ENCODE data around the gene CUL3. TPM values are rescaled to one million over a fixed set of nuclear protein-coding genes. Genes with fewer than 3 reads are reported as not detected.

CUL3 gene
- total RNA-seq, 1 experiment from 2014 or later: 86.2 TPM

GRCh38 chr2:224563537-224563936 is 21.6 kb downstream of the CUL3 start (continued):
- TF ChIP-seq ZNF416 (CRISPR knock-in tag; IDR thresholded peaks at IDR 0.05): no peak
- TF ChIP-seq, protein P1, sequence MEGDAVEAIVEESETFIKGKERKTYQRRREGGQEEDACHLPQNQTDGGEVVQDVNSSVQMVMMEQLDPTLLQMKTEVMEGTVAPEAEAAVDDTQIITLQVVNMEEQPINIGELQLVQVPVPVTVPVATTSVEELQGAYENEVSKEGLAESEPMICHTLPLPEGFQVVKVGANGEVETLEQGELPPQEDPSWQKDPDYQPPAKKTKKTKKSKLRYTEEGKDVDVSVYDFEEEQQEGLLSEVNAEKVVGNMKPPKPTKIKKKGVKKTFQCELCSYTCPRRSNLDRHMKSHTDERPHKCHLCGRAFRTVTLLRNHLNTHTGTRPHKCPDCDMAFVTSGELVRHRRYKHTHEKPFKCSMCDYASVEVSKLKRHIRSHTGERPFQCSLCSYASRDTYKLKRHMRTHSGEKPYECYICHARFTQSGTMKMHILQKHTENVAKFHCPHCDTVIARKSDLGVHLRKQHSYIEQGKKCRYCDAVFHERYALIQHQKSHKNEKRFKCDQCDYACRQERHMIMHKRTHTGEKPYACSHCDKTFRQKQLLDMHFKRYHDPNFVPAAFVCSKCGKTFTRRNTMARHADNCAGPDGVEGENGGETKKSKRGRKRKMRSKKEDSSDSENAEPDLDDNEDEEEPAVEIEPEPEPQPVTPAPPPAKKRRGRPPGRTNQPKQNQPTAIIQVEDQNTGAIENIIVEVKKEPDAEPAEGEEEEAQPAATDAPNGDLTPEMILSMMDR (IDR thresholded peaks at IDR 0.05): no peak
- TF ChIP-seq, protein P2, sequence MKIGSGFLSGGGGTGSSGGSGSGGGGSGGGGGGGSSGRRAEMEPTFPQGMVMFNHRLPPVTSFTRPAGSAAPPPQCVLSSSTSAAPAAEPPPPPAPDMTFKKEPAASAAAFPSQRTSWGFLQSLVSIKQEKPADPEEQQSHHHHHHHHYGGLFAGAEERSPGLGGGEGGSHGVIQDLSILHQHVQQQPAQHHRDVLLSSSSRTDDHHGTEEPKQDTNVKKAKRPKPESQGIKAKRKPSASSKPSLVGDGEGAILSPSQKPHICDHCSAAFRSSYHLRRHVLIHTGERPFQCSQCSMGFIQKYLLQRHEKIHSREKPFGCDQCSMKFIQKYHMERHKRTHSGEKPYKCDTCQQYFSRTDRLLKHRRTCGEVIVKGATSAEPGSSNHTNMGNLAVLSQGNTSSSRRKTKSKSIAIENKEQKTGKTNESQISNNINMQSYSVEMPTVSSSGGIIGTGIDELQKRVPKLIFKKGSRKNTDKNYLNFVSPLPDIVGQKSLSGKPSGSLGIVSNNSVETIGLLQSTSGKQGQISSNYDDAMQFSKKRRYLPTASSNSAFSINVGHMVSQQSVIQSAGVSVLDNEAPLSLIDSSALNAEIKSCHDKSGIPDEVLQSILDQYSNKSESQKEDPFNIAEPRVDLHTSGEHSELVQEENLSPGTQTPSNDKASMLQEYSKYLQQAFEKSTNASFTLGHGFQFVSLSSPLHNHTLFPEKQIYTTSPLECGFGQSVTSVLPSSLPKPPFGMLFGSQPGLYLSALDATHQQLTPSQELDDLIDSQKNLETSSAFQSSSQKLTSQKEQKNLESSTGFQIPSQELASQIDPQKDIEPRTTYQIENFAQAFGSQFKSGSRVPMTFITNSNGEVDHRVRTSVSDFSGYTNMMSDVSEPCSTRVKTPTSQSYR (CRISPR knock-in tag; IDR thresholded peaks at IDR 0.05): no peak

GRCh38 chr2:224562831-224563230 is 22.3 kb downstream of the CUL3 start:
- no peaks in the 10 kb centered on the region for H3K27me3 Mint-ChIP-seq (ENCODE audit: low read depth)
- peaks cover 15% of the 10 kb centered on the region for H3K4me1 Mint-ChIP-seq
- ChIA-PET POLR2A (no interaction called here), CTCF (no interaction called here)
- peaks cover 6% of the 10 kb centered on the region for H3K36me3 Mint-ChIP-seq
- no peaks in the 10 kb centered on the region for H3K9me3 Mint-ChIP-seq
- ATAC-seq (no peak), DNase-seq (ENCODE audit: low spot score) (no peak)
- no peak overlapping the region for H3K27ac Mint-ChIP-seq
- H3K4me3 Mint-ChIP-seq: no peak overlapping the region
- TF ChIP-seq, protein P3, sequence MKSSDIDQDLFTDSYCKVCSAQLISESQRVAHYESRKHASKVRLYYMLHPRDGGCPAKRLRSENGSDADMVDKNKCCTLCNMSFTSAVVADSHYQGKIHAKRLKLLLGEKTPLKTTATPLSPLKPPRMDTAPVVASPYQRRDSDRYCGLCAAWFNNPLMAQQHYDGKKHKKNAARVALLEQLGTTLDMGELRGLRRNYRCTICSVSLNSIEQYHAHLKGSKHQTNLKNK (CRISPR knock-in tag; IDR thresholded peaks at IDR 0.05): no peak
- TF ChIP-seq ZNF121 (CRISPR knock-in tag; IDR thresholded peaks at IDR 0.05): no peak
- TF ChIP-seq JUN (CRISPR knock-in tag; IDR thresholded peaks at IDR 0.05): no peak
- TF ChIP-seq RORB (CRISPR knock-in tag; IDR thresholded peaks at IDR 0.05): no peak

DNA sequence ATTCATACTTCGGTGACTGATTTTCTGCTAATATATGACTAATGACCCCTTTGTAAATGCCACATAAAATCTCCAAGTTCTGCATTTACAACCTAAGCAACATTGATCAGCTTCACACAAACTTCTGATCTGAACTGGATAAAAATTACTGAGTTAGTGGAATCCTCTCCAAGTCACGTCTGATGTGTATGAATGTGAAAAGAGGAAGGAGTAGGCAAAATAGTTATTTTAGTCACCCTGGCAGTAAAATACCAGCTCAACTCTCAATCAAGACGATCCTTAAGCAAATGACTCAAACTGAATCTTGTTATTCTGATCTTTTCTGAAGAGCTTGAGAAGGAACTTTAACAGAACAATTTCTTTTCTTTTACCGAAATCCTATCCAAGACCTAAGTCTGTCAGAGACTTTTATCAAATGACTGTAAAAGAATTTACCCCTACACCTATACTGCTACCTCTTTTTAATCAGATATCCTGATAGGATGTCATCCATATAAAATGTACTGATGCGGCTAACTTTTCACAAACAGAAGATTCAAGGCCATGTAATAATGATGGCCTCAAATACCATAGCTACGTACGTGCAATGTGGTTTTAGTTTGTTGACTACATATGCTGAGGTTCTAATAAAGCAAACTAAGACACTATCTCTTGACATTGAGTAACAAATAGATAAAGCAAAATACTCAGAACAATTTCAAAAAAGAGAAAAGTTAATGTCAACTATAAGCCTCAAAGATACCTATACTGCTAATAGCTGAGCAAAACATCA is 23.7 kb downstream of the CUL3 start:
- DNase-seq (ENCODE audit: low spot score) (no peak), ATAC-seq (no peak)
- ChIA-PET CTCF (no interaction called here), POLR2A (interaction anchor here (1.0 kb wide), 1 partner anchor 13 kb away, joined by 4 read pairs; no protein-coding TSS in a partner anchor)
- Mint-ChIP-seq H3K27me3 (ENCODE audit: low read depth) (no peaks in the 10 kb centered on the region), H3K36me3 (no peaks in the 10 kb centered on the region), H3K27ac (no peak overlapping the region), H3K4me3 (no peak overlapping the region), H3K4me1 (peaks cover 19% of the 10 kb centered on the region), H3K9me3 (no peaks in the 10 kb centered on the region)
- TF ChIP-seq, protein P4, sequence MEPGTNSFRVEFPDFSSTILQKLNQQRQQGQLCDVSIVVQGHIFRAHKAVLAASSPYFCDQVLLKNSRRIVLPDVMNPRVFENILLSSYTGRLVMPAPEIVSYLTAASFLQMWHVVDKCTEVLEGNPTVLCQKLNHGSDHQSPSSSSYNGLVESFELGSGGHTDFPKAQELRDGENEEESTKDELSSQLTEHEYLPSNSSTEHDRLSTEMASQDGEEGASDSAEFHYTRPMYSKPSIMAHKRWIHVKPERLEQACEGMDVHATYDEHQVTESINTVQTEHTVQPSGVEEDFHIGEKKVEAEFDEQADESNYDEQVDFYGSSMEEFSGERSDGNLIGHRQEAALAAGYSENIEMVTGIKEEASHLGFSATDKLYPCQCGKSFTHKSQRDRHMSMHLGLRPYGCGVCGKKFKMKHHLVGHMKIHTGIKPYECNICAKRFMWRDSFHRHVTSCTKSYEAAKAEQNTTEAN (CRISPR knock-in tag; IDR thresholded peaks at IDR 0.05): no peak
- TF ChIP-seq, protein P5, sequence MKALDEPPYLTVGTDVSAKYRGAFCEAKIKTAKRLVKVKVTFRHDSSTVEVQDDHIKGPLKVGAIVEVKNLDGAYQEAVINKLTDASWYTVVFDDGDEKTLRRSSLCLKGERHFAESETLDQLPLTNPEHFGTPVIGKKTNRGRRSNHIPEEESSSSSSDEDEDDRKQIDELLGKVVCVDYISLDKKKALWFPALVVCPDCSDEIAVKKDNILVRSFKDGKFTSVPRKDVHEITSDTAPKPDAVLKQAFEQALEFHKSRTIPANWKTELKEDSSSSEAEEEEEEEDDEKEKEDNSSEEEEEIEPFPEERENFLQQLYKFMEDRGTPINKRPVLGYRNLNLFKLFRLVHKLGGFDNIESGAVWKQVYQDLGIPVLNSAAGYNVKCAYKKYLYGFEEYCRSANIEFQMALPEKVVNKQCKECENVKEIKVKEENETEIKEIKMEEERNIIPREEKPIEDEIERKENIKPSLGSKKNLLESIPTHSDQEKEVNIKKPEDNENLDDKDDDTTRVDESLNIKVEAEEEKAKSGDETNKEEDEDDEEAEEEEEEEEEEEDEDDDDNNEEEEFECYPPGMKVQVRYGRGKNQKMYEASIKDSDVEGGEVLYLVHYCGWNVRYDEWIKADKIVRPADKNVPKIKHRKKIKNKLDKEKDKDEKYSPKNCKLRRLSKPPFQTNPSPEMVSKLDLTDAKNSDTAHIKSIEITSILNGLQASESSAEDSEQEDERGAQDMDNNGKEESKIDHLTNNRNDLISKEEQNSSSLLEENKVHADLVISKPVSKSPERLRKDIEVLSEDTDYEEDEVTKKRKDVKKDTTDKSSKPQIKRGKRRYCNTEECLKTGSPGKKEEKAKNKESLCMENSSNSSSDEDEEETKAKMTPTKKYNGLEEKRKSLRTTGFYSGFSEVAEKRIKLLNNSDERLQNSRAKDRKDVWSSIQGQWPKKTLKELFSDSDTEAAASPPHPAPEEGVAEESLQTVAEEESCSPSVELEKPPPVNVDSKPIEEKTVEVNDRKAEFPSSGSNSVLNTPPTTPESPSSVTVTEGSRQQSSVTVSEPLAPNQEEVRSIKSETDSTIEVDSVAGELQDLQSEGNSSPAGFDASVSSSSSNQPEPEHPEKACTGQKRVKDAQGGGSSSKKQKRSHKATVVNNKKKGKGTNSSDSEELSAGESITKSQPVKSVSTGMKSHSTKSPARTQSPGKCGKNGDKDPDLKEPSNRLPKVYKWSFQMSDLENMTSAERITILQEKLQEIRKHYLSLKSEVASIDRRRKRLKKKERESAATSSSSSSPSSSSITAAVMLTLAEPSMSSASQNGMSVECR (CRISPR knock-in tag; IDR thresholded peaks at IDR 0.05; ENCODE audit: borderline replicate concordance): no peak
- TF ChIP-seq ZNF416 (CRISPR knock-in tag; IDR thresholded peaks at IDR 0.05): no peak
- TF ChIP-seq HMGA2 (CRISPR knock-in tag; IDR thresholded peaks at IDR 0.05): no peak
- TF ChIP-seq ZNF423 (CRISPR knock-in tag; IDR thresholded peaks at IDR 0.05): no peak

All from WTC11 (cell line).